GM23338 (cell line): ENCODE data around the gene DGLUCY. TPM values are rescaled to one million over a fixed set of nuclear protein-coding genes. Genes with fewer than 3 reads are reported as not detected.
"Not testable (repeated sequence)": the region's sequence is repeated elsewhere in the genome, so short reads cannot be mapped to it uniquely, and the experiment has no call there.

Source experiments
- ATAC-seq: fragments of 200-7000 bp; cut with Tn5 transposase; 3 replicates; pipeline ENCODE4 v1.9.1; 2020
- DNase-seq: peaks from one replicate; pipeline ENCODE4 v3.0.0-alpha.2; 2015; ENCODE audit warnings: low spot score
- H2AFZ ChIP-seq: fragments of 200-600 bp; sonication (generic); 2 replicates; pipeline ENCODE4 v1.8.0; 2016; ENCODE audit warnings: antibody characterized with exemption, mild to moderate bottlenecking, moderate library complexity
- H3F3A ChIP-seq: fragments of 200-600 bp; sonication (generic); replicated peaks from 2 replicates; pipeline ENCODE4 v1.8.0; 2017; ENCODE audit warnings: antibody characterized with exemption, mixed run types, low read depth
- H3K27ac ChIP-seq: fragments of 200-600 bp; sonication (generic); 2 replicates; pipeline ENCODE4 v1.6.1; 2016; ENCODE audit warnings: low read depth
- H3K27me3 ChIP-seq: fragments of 200-600 bp; sonication (generic); 2 replicates; pipeline ENCODE4 v1.8.0; 2016; ENCODE audit warnings: mild to moderate bottlenecking, mixed run types, moderate library complexity; ENCODE audit not compliant: insufficient read depth
- H3K36me3 ChIP-seq: fragments of 200-600 bp; sonication (generic); 2 replicates; pipeline ENCODE4 v1.8.0; 2016; ENCODE audit warnings: mild to moderate bottlenecking; ENCODE audit not compliant: insufficient read depth
- H3K4me1 ChIP-seq: fragments of 200-600 bp; sonication (generic); 2 replicates; pipeline ENCODE4 v1.8.0; 2016; ENCODE audit warnings: mild to moderate bottlenecking, moderate library complexity; ENCODE audit not compliant: insufficient read depth
- H3K4me2 ChIP-seq: fragments of 200-600 bp; sonication (generic); 2 replicates; pipeline ENCODE4 v1.7.1; 2017; ENCODE audit warnings: mixed run types
- H3K4me3 ChIP-seq: fragments of 200-600 bp; sonication (generic); 2 replicates; pipeline ENCODE4 v1.6.1; 2016; ENCODE audit warnings: mixed run types
- H3K79me2 ChIP-seq: fragments of 200-600 bp; sonication (generic); replicated peaks from 2 replicates; pipeline ENCODE4 v1.8.0; 2017; ENCODE audit warnings: mild to moderate bottlenecking; ENCODE audit not compliant: insufficient read depth
- H3K9me2 ChIP-seq: fragments of 200-600 bp; sonication (generic); 2 replicates; pipeline ENCODE4 v1.8.0; 2017; ENCODE audit not compliant: insufficient read depth
- H4K20me1 ChIP-seq: fragments of 200-600 bp; sonication (generic); replicated peaks from 2 replicates; pipeline ENCODE4 v1.8.0; 2017; ENCODE audit warnings: mild to moderate bottlenecking; ENCODE audit not compliant: insufficient read depth
- H3K27ac Mint-ChIP-seq: 2 replicates; pipeline ENCODE4 v1.8.0; 2020; ENCODE audit warnings: inconsistent platforms, mild to moderate bottlenecking, moderate library complexity, mixed read lengths
- H3K27me3 Mint-ChIP-seq: 3 replicates; pipeline ENCODE4 v1.8.0; 2022; ENCODE audit warnings: low read depth, mild to moderate bottlenecking, moderate library complexity, mixed read lengths, inconsistent platforms; ENCODE audit not compliant: insufficient read depth, poor library complexity
- H3K36me3 Mint-ChIP-seq: 3 replicates; pipeline ENCODE4 v1.8.0; 2021; ENCODE audit warnings: low read depth, mild to moderate bottlenecking, inconsistent platforms, moderate library complexity, mixed read lengths
- H3K4me1 Mint-ChIP-seq: 3 replicates; pipeline ENCODE4 v1.8.0; 2020; ENCODE audit warnings: mild to moderate bottlenecking, inconsistent platforms, mixed read lengths
- H3K4me3 Mint-ChIP-seq: 3 replicates; pipeline ENCODE4 v1.8.0; 2021; ENCODE audit warnings: moderate library complexity, mild to moderate bottlenecking, inconsistent platforms, mixed read lengths
- H3K9me3 Mint-ChIP-seq: 3 replicates; pipeline ENCODE4 v1.8.0; 2020; ENCODE audit warnings: moderate library complexity, mild to moderate bottlenecking, inconsistent platforms, mixed read lengths
- CREB1 ChIP-seq: fragments of 250-450 bp; sonication (Bioruptor Pico); IDR thresholded peaks from 2 replicates; pipeline ENCODE4 v1.5.0; 2020; ENCODE audit warnings: low read depth, mild to moderate bottlenecking, moderate library complexity
- EZH2 ChIP-seq: fragments of 200-600 bp; sonication (generic); IDR thresholded peaks from one replicate; pipeline ENCODE4 v1.8.0; 2017; ENCODE audit warnings: antibody characterized with exemption, mild to moderate bottlenecking, low read depth; ENCODE audit not compliant: unreplicated experiment
- EZH2phosphoT487 ChIP-seq: fragments of 200-600 bp; sonication (generic); IDR thresholded peaks from one replicate; pipeline ENCODE4 v1.8.1; 2018; ENCODE audit warnings: antibody characterized with exemption; ENCODE audit not compliant: unreplicated experiment
- JUNB ChIP-seq: IDR thresholded peaks from one replicate; pipeline ENCODE4 v1.6.1; 2016; ENCODE audit warnings: antibody characterized with exemption; ENCODE audit not compliant: unreplicated experiment
- NANOG ChIP-seq: IDR thresholded peaks from 2 replicates; pipeline ENCODE4 v1.6.1; 2016; ENCODE audit warnings: antibody characterized with exemption, borderline replicate concordance
- POLR2AphosphoS5 ChIP-seq: IDR thresholded peaks from 2 replicates; pipeline ENCODE4 v1.6.1; 2016; ENCODE audit warnings: antibody characterized with exemption, low read depth
- STAT1 ChIP-seq: IDR thresholded peaks from one replicate; pipeline ENCODE4 v1.6.1; 2016; ENCODE audit warnings: antibody characterized with exemption; ENCODE audit not compliant: unreplicated experiment
- ZNF114 ChIP-seq: fragments of 250-450 bp; sonication (Bioruptor Pico); IDR thresholded peaks from 2 replicates; pipeline ENCODE4 v1.5.0; 2020; ENCODE audit warnings: mild to moderate bottlenecking, moderate library complexity
- ZNF331 ChIP-seq: fragments of 250-450 bp; sonication (Bioruptor Pico); IDR thresholded peaks from 2 replicates; pipeline ENCODE4 v1.5.0; 2020; ENCODE audit warnings: low read depth, mild to moderate bottlenecking, moderate library complexity
- ZNF462 ChIP-seq: fragments of 250-450 bp; sonication (Bioruptor Pico); IDR thresholded peaks from 2 replicates; pipeline ENCODE4 v1.5.0; 2020; ENCODE audit warnings: mild to moderate bottlenecking, moderate library complexity
- polyA plus RNA-seq: library from polyadenylated mRNA; unstranded; fragments of >200 nt; fragmentation: Nextera tagmentation; extraction: Ambion mirVana; gene quantifications from 2 replicates; pipeline ENCODE4 v1.2.1, GENCODE V29; 2016
- total RNA-seq: library from RNA; depleted of rRNA; stranded (reverse); fragments of >200 nt; shearing (Covaris generic); gene quantifications from 2 replicates; pipeline ENCODE4 v1.2.3, GENCODE V29; 2014
- TF ChIP-seq, protein P1 (sequence below), 2 experiments: fragments of 200-600 bp in 1 of 2; sonication (generic) in 1 of 2; conservative IDR thresholded peaks; 2 replicates each; pipeline versions ENCODE4 v1.5.1 to v1.6.1; 2016 to 2017; ENCODE audit warnings: antibody characterized with exemption in 2 of 2, low read depth in 2 of 2, mild to moderate bottlenecking in 2 of 2, moderate library complexity in 1 of 2
- TF ChIP-seq, protein P2 (sequence below): IDR thresholded peaks from 2 replicates; pipeline ENCODE4 v1.6.1; 2016; ENCODE audit warnings: antibody characterized with exemption

Gene DGLUCY
- total and polyA plus RNA-seq, 2 experiments from 2014 or later = 14.6 to 31.6 TPM

DNA sequence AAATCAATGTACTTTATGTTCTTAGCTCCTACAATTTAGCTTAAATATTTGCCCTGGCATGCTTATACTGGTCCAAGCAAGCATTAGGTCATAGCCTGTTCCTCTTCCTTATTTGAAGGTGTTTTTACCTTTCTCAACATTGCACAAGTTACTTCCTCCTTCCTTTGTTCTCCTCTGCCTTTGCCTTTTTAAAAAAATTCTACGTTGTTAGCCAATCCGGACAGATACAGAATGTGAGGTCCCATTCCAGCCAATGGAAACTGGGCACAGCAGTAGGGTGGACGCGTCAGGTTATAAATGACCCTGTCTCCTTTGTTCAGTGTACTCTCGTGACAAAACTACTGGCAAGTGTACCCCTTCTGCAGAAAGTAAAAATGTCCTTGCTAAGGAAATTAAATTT lies 26.4 kb upstream of the DGLUCY start:
- not testable (repeated sequence) for H3K9me3 Mint-ChIP-seq, H3K4me3 Mint-ChIP-seq, H3K36me3 Mint-ChIP-seq, H3K4me3 ChIP-seq, H3K27me3 ChIP-seq, H4K20me1 ChIP-seq, H3K27ac Mint-ChIP-seq, H3K27ac ChIP-seq, H3K36me3 ChIP-seq, H3K27me3 Mint-ChIP-seq, H2AFZ ChIP-seq, H3K4me2 ChIP-seq, H3K9me2 ChIP-seq, ATAC-seq, H3K4me1 ChIP-seq, H3F3A ChIP-seq, H3K79me2 ChIP-seq, H3K4me1 Mint-ChIP-seq, DNase-seq

- H3K4me1 ChIP-seq = no peaks in the 10 kb centered on the region
- H3K36me3 Mint-ChIP-seq = no peaks in the 10 kb centered on the region; the same call in 2 of the 3 replicates
- no peaks in the 10 kb centered on the region for H3F3A ChIP-seq
- ATAC-seq = no peak
- H3K27ac Mint-ChIP-seq = no peak overlapping the region
- H3K27me3 Mint-ChIP-seq = peaks cover 2% of the 10 kb centered on the region
- H4K20me1 ChIP-seq = no peaks in the 10 kb centered on the region
- H3K4me1 Mint-ChIP-seq = no peaks in the 10 kb centered on the region
- H3K4me2 ChIP-seq = no peak overlapping the region
- H3K27ac ChIP-seq = no peak overlapping the region
- H3K9me2 ChIP-seq = no peaks in the 10 kb centered on the region
- H2AFZ ChIP-seq = no peak overlapping the region
- H3K79me2 ChIP-seq = no peaks in the 10 kb centered on the region
- H3K4me3 Mint-ChIP-seq = no peak overlapping the region
- no peak for DNase-seq
- peaks cover 3% of the 10 kb centered on the region; the same call in 2 of the 3 replicates for H3K9me3 Mint-ChIP-seq
- no peak overlapping the region for H3K4me3 ChIP-seq
- H3K27me3 ChIP-seq = no peaks in the 10 kb centered on the region
- no peaks in the 10 kb centered on the region for H3K36me3 ChIP-seq
- TF ChIP-seq JUNB (no peak), POLR2AphosphoS5 (no peak), EZH2 (no peak), STAT1 (no peak), CREB1 (CRISPR knock-in tag) (no peak), ZNF331 (CRISPR knock-in tag) (no peak), EZH2phosphoT487 (no peak), ZNF462 (no peak), ZNF114 (CRISPR knock-in tag) (no peak), NANOG (no peak)
- TF ChIP-seq, protein P1, sequence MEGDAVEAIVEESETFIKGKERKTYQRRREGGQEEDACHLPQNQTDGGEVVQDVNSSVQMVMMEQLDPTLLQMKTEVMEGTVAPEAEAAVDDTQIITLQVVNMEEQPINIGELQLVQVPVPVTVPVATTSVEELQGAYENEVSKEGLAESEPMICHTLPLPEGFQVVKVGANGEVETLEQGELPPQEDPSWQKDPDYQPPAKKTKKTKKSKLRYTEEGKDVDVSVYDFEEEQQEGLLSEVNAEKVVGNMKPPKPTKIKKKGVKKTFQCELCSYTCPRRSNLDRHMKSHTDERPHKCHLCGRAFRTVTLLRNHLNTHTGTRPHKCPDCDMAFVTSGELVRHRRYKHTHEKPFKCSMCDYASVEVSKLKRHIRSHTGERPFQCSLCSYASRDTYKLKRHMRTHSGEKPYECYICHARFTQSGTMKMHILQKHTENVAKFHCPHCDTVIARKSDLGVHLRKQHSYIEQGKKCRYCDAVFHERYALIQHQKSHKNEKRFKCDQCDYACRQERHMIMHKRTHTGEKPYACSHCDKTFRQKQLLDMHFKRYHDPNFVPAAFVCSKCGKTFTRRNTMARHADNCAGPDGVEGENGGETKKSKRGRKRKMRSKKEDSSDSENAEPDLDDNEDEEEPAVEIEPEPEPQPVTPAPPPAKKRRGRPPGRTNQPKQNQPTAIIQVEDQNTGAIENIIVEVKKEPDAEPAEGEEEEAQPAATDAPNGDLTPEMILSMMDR (conservative IDR thresholded peaks at IDR 0.05; ENCODE audit: low read depth in 2 of 2) = no peak
- TF ChIP-seq, protein P2, sequence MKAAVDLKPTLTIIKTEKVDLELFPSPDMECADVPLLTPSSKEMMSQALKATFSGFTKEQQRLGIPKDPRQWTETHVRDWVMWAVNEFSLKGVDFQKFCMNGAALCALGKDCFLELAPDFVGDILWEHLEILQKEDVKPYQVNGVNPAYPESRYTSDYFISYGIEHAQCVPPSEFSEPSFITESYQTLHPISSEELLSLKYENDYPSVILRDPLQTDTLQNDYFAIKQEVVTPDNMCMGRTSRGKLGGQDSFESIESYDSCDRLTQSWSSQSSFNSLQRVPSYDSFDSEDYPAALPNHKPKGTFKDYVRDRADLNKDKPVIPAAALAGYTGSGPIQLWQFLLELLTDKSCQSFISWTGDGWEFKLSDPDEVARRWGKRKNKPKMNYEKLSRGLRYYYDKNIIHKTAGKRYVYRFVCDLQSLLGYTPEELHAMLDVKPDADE = no peak
Observed at GRCh38 chr14:91088585-91089235, 25.2 kb upstream of the DGLUCY start.
